Panc1 (cell line): ENCODE results near the gene IPO13.

Experiments
- CTCF ChIP-seq: fragments of 450-650 bp; IDR thresholded peaks from 2 replicates; pipeline ENCODE4 v1.5.1; 2017; ENCODE audit warnings: mild to moderate bottlenecking
- POLR2AphosphoS5 ChIP-seq: IDR thresholded peaks from 2 replicates; pipeline ENCODE4 v1.6.1; 2012; ENCODE audit warnings: mild to moderate bottlenecking, low read depth, low read length, moderate library complexity
- REST ChIP-seq, 2 experiments: IDR thresholded peaks; 2 replicates each; pipeline ENCODE4 v1.6.1; 2011 to 2012; ENCODE audit warnings: low read depth in 2 of 2, control low read depth in 1 of 2, low read length in 1 of 2, mild to moderate bottlenecking in 1 of 2, moderate library complexity in 1 of 2; ENCODE audit not compliant: insufficient read depth in 1 of 2
- SIN3A ChIP-seq: IDR thresholded peaks from 2 replicates; pipeline ENCODE4 v1.6.1; 2012; ENCODE audit warnings: low read depth, mild to moderate bottlenecking, low read length, moderate library complexity, borderline replicate concordance; ENCODE audit not compliant: insufficient read depth

- TF ChIP-seq CTCF, result no peak
- no peak for TF ChIP-seq POLR2AphosphoS5
- no peak for TF ChIP-seq REST (IDR thresholded peaks at IDR 0.05; ENCODE audit: insufficient read depth in 1 of 2, low read depth in 2 of 2, low read length in 1 of 2)
- no peak for TF ChIP-seq SIN3A
These were observed 4.3 kb upstream of the IPO13 start for GRCh38 chr1:43942411-43942810.
